Measurements from ENCODE around the gene RBM6. TPM values are rescaled to one million over a fixed set of nuclear protein-coding genes. Genes with fewer than 3 reads are reported as not detected.

RBM6 gene
- total RNA-seq, 1 experiment from 2014 or later: 74.1 TPM

- Histone ChIP-seq H3K27me3 (replicated peaks; ENCODE audit: control insufficient read depth, insufficient read depth, low read length) (no peaks in the 10 kb centered on the region), H3K36me3 (ENCODE audit: control insufficient read depth, insufficient read depth, low read length) (peaks cover 1% of the 10 kb centered on the region), H3K9me3 (no peaks in the 10 kb centered on the region), H3K4me3 (ENCODE audit: low read depth, low read length) (no peak overlapping the region), H3K4me1 (peaks cover 6% of the 10 kb centered on the region; the same call in 1 of the 2 replicates)
- TF ChIP-seq CTCF (IDR thresholded peaks at IDR 0.05; ENCODE audit: insufficient read depth in 1 of 2, low read depth in 1 of 2, low read length in 1 of 2, severe bottlenecking in 1 of 2, unreplicated experiment in 1 of 2): no peak
- intact Hi-C loops (cut with micrococcal nuclease; ENCODE audit: unreplicated experiment): no loop called here
- H3K36me3 Mint-ChIP-seq (ENCODE audit: insufficient read depth, unreplicated experiment): peaks cover 96% of the 10 kb centered on the region
- no peak overlapping the region for H3K27ac Mint-ChIP-seq (ENCODE audit: unreplicated experiment)
- no peak for DNase-seq
- BruUV-seq (replicated peaks): no TSS peak
- H3K4me1 Mint-ChIP-seq (ENCODE audit: low read depth, unreplicated experiment): peaks cover 18% of the 10 kb centered on the region
- no peak overlapping the region for H3K4me3 Mint-ChIP-seq (ENCODE audit: unreplicated experiment)
- ChIA-PET POLR2A (no interaction called here), CTCF (interaction anchor here (1.1 kb wide), 1 partner anchor 10 kb away, joined by 3 read pairs; no protein-coding TSS in a partner anchor)
- no peaks in the 10 kb centered on the region for H3K27me3 Mint-ChIP-seq (ENCODE audit: insufficient read depth, unreplicated experiment)
- H3K9me3 Mint-ChIP-seq (ENCODE audit: unreplicated experiment): no peaks in the 10 kb centered on the region
Observed at GRCh38 chr3:50095352-50095998, 155.5 kb downstream of the RBM6 start.

- H3K4me1 Mint-ChIP-seq (ENCODE audit: low read depth, unreplicated experiment): peaks cover 5% of the 10 kb centered on the region
- BruUV-seq (replicated peaks): no TSS peak
- Histone ChIP-seq H3K36me3 (ENCODE audit: control insufficient read depth, insufficient read depth, low read length) (no peaks in the 10 kb centered on the region; the same call in 1 of the 2 replicates), H3K4me3 (ENCODE audit: low read depth, low read length) (no peak overlapping the region), H3K27me3 (replicated peaks; ENCODE audit: control insufficient read depth, insufficient read depth, low read length) (no peaks in the 10 kb centered on the region), H3K4me1 (peaks cover 8% of the 10 kb centered on the region; the same call in 1 of the 2 replicates), H3K9me3 (no peaks in the 10 kb centered on the region)
- TF ChIP-seq CTCF (IDR thresholded peaks at IDR 0.05; ENCODE audit: insufficient read depth in 1 of 2, low read depth in 1 of 2, low read length in 1 of 2, severe bottlenecking in 1 of 2, unreplicated experiment in 1 of 2): no peak
- H3K4me3 Mint-ChIP-seq (ENCODE audit: unreplicated experiment): no peak overlapping the region
- intact Hi-C loops (cut with micrococcal nuclease; ENCODE audit: unreplicated experiment): no loop called here
- H3K36me3 Mint-ChIP-seq (ENCODE audit: insufficient read depth, unreplicated experiment): peaks cover 99% of the 10 kb centered on the region
- no peaks in the 10 kb centered on the region for H3K27me3 Mint-ChIP-seq (ENCODE audit: insufficient read depth, unreplicated experiment)
- DNase-seq: no peak
- POLR2A ChIA-PET: interaction anchor here (0.7 kb wide), 1 partner anchor 146 kb away, joined by 3 read pairs; no protein-coding TSS in a partner anchor
- no peak overlapping the region for H3K27ac Mint-ChIP-seq (ENCODE audit: unreplicated experiment)
- CTCF ChIA-PET: interaction anchor here (0.9 kb wide), 1 partner anchor 21 kb away, joined by 3 read pairs; no protein-coding TSS in a partner anchor
- H3K9me3 Mint-ChIP-seq (ENCODE audit: unreplicated experiment): no peaks in the 10 kb centered on the region
Observed at GRCh38 chr3:50100386-50100785, 160.4 kb downstream of the RBM6 start.

DNA sequence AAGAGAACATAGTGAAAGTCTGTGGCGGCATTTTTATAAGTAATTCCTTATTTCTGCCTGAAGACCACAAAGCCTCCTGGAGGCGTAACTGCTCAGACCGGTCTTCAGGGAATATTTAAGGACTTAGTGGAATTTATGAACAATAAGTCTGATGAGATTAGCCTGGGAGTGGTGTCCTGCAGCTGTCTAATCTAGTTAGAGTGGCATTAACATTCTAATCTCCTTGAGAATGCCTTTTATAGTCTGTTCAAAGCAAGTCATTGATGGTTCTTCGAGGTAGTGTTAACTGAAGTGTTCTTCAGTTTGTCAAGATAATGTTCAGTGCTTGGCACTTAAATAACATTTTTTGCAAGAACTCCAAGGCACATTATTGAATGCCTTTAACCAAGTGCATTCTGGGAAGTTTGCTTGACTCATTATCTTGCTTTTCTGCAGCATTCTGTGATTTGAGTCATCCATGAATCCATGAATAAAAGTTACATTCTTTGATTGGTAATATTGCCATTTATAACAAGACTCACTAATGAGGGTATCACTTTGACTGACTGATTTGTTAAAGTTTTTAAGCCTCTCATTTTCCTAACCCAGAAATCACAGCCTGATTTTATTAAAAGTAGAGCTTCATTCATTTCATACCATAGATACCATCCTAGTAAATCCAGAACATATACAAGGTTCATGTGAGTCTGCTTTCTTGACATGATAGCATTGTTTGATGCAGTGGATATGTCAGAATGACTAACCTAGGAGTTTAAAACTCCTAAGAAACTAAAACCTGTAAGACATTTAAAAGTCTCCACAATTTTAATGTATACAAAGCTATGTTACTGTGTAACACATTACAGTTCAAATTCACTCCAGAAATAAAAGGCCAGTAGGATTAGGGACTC, 161.3 kb downstream of the RBM6 start:
- BruUV-seq (replicated peaks): no TSS peak
- Mint-ChIP-seq H3K4me3 (ENCODE audit: unreplicated experiment) (no peak overlapping the region), H3K4me1 (ENCODE audit: low read depth, unreplicated experiment) (no peaks in the 10 kb centered on the region), H3K27ac (ENCODE audit: unreplicated experiment) (no peak overlapping the region), H3K27me3 (ENCODE audit: insufficient read depth, unreplicated experiment) (no peaks in the 10 kb centered on the region), H3K9me3 (ENCODE audit: unreplicated experiment) (no peaks in the 10 kb centered on the region), H3K36me3 (ENCODE audit: insufficient read depth, unreplicated experiment) (peaks cover 98% of the 10 kb centered on the region)
- Histone ChIP-seq H3K4me3 (ENCODE audit: low read depth, low read length) (no peak overlapping the region), H3K9me3 (no peaks in the 10 kb centered on the region), H3K4me1 (peaks cover 8% of the 10 kb centered on the region; the same call in 1 of the 2 replicates), H3K27me3 (replicated peaks; ENCODE audit: control insufficient read depth, insufficient read depth, low read length) (no peaks in the 10 kb centered on the region), H3K36me3 (ENCODE audit: control insufficient read depth, insufficient read depth, low read length) (no peaks in the 10 kb centered on the region; the same call in 1 of the 2 replicates)
- ChIA-PET CTCF (no interaction called here), POLR2A (interaction anchor here (0.7 kb wide), 1 partner anchor 145 kb away, joined by 3 read pairs; no protein-coding TSS in a partner anchor)
- intact Hi-C loops (cut with micrococcal nuclease; ENCODE audit: unreplicated experiment): no loop called here
- no peak for TF ChIP-seq CTCF (IDR thresholded peaks at IDR 0.05; ENCODE audit: insufficient read depth in 1 of 2, low read depth in 1 of 2, low read length in 1 of 2, severe bottlenecking in 1 of 2, unreplicated experiment in 1 of 2)
- peak in 1 of 2 experiments; percentile 28 for DNase-seq

All from Caco-2 (cell line).